ENCODE results near the gene TMEM164. TPM values are rescaled to one million over a fixed set of nuclear protein-coding genes. Genes with fewer than 3 reads are reported as not detected.

TMEM164 gene
- total RNA-seq, 1 donor from 2014 or later, result 17.2 TPM

DNA sequence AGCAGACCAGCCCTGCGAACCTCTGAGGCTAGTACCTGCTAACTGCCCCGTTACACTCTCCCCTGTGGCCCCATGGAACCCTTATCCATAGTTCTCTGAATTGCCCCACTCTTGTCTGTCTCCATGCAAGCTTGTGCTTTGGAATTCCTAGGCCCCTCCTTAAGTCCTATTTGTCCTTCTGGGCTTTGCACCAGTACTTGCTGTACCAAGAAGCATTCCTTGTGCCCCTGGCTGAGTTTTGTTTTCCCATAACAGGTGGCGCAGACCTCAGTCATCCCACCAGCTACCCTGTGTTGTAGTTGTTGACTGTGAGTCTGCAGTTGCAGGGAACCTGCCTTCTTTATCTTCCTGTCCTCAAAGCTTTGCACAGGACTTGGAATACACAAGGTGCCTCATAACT lies 167.1 kb downstream of the TMEM164 start:
- DNase-seq, result no peak

DNA sequence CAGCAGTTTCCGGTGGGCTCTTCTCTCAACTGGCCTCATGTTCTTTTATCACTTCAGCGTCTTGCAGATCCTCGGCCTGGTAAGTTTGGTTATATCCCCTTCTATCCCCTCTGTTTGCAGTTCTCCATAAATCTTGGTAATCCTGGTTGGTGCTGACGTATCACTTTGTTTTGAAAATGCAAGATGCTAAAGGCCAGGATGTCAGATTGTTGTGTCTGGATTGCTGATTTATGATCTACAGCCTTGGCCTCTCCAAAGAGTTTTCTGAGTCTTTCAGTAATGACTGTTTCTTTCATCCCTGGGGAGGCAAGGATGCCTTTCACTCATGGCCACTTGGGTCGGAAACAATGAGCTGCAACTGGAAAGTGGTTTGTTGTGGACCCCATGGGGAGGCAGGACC lies 168.5 kb downstream of the TMEM164 start:
- no peak for DNase-seq

DNA sequence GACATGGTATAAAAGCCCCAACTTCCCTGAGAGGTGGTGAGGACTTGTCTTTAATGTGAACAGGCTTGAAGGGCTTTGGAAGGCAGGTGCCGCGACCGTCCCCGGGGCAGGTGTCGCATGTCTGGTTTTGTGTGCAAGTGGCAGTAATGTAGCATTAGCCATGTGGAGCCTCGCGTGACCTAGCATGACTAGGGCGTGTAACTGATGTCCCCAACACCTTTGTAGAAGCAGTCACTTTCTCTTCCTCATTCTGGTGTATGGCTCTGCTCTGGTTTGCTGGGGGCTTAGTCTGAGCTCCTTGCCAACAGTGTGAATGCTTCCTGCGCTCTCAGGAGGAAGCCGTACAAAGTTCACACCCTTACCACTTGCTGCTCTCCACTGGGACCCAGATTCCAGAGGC lies 169.3 kb downstream of the TMEM164 start:
- DNase-seq, result no peak

DNA sequence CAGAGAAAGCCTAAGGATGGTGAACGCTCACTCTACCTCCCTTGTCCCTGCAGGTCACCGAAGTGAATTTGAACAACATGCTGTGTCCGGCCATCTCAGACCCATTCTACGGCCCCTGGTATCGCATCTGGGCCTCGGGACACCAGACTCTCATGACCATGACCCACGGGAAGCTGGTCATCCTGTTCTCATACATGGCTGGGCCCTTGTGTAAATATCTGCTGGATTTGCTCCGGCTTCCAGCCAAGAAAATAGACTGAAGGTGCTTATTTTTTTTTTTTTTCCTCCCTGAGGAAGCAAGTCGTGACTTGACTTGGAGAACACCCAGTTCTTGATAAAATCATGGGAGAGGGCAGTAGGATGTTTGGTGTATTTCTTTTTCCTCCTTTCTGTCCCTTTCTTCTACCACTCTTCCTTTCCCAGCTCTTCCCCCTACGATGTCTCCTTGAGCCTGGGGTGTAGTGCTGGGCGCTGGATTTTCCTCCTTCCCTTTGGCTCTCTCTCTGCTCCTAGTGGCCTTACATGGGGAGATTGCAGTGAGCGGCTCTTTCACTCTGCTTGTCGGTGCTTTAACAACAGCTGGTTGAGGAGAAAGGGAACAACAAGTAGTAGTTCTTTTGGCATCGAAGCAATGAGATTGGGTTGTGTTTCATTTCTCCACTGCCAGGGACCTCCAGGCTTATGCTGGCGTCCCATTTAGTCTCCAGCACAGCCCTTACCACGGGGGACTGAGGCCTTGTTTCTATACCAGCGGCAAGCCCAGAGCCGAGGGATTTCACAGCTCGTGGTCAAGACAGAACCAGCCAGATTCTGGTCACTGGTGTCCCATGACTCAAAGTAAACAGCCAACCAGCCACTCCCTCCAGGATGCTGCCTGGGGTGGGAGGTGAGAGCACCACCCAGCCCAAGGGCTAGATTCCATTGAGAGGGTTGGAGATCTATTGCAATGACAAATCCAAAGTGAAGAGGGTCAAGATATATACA lies 170.6 kb downstream of the TMEM164 start:
- no peak for DNase-seq

DNA sequence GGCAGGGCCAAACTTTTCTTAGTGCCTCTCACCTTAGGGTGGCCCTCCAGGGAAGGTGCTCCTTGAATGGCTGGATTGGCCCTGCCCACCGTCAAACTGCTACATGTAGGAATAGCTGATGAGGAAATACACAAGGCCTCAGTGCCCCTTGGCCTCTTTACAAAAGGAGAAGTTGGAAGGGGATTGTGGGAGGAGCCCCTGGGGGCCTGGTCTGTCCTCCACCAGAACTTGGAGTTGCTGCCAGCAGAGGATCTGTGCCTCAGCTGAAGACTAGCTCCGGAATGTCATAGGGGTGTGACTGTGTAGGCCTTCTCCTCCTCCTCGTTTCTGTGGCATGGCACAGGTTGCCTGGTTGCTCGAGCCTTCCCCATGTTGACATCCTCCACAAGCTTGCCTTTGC lies 172.2 kb downstream of the TMEM164 start:
- no peak for DNase-seq

DNA sequence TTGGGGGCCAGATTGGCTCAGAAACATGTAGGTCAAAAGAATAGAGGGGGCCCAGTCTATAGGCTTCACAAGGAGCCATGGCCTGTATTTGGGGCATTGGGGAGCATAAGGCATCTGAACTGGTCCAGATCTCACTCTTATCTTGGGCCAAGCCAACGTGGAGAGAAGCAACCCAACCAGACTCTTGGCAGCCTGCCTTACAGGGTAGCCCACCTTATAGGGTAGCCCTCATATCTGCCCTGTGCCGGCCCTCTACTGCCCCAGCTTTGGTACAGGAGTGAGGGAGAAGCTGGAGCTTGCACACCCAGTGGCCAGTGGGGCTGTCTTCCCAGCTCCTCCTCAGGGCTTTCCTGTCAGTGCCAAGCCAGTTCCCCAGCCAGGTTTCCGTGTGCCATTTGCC lies 172.8 kb downstream of the TMEM164 start:
- DNase-seq, result no peak

DNA sequence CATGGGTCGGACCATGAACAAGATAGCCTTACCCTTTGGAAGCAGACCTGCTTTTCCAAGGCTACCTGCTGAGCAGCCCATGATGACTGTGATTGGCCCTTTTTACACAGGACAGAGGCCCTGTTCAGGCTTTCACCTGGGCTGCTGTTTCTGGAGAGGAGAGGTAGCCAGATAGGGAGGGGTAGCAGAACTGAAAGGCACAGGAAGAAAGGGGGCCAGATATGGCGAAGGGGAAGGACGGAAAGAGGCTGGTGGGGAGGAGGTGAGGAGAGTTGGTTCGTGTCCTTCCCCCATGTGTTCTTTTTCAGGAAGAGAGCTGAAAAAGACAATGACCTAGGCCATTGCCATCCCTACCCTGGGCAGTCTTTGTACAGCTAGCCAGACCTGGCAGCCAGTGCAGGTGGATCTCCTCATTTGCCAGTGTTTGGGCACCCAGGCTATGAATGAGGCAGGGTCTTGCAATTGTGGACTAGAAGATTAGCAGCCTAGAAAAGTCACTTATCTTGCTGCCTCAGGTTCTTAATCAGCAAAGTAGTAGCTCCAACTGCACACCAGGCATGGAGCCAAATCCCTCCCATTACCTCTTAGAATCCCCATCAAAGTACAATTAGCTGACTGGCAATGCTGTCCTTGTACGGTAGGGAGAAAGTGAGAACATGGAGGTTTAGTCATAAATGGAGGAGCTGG lies 175.4 kb downstream of the TMEM164 start:
- peak; percentile 14 for DNase-seq

DNA sequence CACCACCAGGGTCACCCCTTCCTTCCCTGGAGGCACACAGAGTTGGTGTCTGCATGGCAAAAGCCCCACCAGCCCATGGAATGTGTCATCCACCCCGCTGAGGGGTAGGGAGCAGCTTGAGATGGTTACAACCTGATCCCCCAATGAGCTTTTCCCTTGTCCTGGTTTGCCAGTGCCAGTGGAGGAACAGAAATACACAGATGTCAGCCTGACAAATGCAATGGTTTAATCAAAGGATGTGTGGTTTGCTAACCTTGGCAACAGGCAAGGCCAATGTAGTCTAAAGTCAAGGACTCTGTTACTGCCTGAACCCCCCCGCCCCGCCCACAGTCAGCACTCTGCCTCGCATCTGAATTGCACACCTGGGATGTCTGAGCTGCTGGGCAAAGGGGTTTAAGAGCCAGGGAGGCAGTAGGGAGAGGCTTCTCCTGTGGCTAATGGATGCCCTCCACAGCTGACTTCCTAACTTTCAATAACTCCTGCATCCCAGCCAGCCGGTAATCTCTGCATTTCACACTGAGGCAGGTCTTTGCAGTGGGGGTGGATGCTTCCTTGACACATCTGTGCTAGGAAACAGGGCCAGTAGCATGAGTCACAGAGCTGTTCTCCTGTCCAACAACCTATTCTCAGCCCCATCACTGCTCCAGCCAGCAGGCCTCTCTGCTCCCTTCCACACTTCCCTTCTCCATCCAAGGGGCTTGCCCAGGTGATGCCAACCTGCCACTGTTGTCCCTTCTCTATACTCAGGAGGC lies 177.4 kb downstream of the TMEM164 start:
- DNase-seq, result peak; percentile 71

DNA sequence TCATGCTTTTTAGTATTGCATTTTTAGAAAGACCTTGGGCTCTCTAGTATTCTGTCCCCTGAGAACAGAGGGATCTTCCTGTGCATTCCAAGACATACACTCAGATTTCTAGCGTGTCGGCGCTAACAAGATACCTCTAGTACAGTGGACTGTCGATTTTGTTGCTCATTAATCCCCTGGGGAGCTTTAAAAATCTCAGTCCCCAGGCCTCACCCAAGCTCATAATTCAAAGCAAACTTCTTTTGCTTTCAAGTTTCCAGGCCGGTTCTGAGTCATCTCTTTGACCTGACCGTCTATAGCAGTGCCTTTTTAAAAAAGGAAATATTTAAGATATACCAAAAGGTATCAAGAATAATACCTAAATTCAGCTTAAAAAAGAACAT lies 178.0 kb downstream of the TMEM164 start:
- peak; percentile 28 for DNase-seq

DNA sequence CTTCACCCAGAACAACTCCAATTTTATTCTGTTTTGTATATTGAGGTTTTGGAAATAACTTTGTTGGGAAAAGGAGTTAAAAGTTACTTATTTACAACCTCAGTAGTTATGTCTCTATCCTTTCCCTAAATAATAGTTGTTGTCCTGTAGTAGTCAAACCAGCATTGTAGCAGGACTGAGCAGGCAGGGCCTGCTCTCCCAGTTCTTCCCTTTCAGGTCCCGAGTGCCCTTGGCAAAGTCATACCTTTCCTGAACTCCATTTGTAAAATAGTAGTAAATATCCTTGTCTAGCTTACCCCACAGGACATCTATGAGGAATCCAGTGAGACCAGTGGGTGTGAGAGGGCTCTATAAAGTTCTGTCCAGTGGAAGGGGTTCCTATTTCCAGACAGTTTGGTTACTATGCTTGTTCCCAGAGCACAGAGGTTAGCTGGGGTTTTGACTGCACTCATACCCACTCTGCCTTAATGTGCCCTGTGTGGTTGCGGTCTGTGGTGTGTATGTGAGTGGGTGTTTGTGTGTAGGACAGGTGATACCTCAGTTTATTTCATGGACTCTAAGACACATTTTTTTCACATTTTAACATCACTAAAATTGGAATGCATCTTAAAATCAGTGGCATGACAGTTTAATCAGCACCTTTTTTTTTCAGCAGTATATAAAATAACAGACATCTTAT lies 178.7 kb downstream of the TMEM164 start:
- no peak for DNase-seq

DNA sequence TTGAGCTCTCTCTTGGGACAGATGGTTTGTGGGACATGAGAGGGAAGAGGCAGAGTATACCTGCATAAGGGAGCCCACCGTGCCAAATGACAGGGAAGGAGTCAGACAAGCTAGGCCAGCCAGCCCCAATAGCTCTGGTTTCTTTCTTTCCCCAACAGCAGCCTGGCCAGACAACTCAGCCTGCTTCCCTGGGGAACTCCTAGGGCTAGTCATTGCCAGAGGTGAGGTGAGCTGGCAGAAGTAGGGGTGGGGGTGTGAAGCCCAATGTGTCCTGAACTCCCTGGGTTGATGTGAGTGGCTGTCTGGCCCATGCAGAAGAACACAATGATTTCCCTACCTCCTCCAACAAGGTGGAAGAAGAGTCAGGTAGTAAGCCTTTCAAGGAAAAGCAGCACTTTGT lies 179.4 kb downstream of the TMEM164 start:
- no peak for DNase-seq

DNA sequence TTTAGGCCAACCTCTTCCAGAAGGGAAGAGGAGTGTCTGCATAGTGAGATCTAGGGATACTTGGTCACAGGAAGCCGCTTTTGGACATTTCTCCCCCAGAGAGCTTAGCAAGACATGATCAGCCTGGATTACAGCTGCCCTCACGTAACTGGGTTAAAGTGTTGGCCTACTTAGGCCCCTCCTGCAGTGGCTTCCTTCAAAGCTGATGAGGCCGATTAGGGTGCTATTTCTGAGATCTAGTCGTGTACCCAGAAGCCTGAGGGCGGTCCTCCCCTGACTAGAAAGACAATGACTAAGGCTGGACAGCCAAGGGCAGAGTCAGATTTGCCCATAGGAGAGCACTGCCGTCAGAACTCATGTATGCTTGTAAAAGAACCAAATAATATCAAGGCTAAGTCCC lies 180.0 kb downstream of the TMEM164 start:
- DNase-seq, result no peak

DNA sequence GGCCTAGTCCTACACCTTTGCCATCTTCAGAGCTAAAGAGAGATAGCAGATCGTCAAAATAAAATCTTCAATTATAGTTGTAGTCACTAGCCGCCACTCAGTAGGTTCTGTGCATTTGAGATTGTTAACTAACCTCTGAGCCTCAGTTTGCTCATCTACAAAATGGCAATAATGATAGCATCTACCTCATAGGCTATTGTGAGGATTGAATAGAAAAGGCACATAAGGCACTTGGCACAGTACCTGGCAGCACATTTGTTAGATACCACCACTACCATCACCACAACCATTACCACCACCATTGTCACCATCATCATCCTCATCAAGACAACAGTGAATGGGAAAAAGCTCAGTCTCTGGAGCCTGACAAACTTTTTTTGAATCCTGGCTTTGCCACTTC lies 180.4 kb downstream of the TMEM164 start:
- DNase-seq, result no peak

DNA sequence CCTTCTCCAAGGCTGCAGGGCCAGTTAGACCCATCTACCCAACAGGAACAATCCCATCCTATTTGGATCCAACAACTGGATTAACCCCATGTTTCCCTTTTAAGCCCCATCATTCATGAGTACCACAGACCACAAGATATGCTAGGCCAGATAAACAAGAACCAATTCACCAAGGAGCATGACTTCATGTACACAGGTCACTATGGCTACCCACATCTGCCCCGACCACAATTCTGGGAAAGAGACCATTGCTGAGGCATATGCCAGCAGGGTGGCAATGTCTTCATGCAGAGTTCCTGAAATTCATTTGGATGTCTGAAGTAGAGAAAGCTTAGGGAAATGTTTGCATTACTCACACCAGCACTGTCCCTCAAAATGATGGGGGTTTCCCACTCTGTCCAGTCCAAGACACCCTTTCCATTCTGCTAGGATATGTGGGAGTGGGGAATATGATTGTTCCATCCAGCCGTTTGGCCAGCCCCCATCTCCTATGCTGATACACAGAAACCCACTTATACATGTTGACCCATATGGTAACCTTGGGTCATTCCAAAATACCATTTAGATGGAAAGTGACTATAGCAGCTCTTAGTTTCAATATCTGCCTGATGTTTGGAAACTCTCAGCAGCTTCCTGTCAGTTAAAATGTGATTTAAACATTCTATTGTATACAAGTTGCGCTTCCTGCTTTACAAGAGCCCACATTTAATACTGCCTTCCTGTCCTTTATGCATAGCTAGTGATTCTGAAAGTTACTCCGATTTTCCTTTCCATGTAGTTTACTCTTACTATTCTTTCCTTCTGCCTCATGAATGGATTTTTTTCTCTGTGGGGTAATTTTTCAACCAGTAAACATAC lies 186.0 kb downstream of the TMEM164 start:
- DNase-seq, result peak; percentile 51

DNA sequence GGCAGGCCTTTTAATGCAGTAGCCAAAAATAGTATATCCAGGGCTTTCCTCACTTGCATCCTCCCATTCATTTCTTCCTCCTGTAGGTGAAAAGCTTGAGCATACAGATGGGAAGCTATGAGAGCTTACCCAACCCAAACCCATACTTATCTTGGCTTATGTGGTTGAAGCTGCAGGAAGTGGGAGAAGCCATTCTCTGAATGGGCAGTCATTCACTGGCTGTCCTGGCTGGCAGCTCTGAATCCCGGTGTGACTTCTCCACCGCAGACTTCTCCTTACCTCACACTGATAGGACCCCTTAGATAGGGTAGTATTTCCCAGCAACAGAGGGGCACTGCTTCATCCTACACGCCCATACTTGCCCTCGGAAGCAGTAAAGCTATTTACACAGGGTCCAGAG lies 189.6 kb downstream of the TMEM164 start:
- no peak for DNase-seq

DNA sequence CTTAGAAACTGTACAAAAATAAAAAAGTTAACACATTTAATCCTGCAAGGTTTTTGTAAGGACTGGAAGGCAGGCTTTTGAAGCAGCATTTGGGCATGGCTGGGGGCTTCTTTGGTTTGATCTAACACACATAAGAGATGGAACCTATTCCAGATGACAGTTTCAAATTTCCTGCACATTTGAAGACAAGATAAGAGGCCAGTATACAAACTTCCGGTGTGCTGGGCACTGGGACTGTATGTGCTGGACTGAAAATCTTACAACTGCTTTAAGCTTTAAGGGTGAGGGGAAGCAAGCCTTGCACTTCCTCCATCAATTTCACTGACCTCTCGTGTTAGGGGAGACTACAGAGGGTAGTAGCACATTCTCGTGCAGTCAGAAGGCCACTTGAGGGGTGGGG lies 192.1 kb downstream of the TMEM164 start:
- DNase-seq, result no peak

DNA sequence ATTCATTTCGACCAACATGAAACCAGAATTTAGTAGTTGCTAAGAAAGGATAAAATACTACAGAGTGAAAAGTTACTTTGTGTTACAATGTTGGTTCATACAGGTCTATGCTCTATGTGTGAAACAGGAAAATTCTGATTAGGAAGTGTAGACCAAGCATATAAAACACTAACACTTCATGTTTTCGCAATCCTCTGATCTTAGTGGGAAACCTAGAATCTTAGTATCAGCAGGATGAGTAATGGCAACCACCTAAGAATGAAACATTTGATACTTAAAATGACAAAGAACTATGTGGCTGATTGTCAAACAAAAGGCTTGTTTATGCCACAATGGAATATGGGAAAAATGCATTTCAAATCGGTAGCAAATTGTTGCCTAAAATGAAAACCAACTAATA lies 198.9 kb downstream of the TMEM164 start:
- no peak for DNase-seq

DNA sequence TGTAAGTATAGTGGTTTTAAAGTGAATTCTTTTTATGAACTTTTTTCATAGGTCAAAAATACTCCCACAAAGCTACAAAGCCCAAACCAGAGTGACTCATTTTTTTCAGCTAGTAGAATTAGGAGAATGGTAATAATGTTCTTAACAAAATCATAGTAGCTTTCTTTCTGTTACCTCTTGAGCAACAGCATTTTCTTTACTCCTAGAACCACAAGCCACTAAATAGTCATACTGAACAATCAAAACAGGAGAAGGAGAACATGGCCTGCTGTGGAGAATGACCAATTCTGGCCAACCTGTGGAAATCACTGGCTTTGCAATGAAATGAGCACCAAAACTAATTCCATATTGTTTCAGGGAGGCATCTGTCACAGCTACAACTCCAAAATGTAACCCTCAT lies 202.1 kb downstream of the TMEM164 start:
- no peak for DNase-seq

DNA sequence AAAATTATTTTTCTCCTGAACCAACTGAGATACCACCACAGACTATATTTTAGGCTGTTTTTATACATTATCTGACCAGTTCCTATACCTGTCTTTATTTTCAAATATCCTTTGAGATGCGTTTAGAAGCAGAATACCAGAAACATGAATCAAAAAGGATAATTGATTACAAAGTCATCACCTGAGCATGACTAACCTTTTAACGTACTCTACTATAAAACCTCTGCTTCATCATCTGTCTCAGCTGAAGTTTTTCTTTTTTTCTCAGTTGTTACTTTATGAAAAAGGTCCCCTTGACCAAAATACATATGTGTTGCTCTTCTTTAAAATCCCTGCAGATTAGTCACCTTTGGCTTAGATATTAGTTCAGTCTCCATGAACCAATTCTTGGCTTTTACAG lies 205.2 kb downstream of the TMEM164 start:
- no peak for DNase-seq

DNA sequence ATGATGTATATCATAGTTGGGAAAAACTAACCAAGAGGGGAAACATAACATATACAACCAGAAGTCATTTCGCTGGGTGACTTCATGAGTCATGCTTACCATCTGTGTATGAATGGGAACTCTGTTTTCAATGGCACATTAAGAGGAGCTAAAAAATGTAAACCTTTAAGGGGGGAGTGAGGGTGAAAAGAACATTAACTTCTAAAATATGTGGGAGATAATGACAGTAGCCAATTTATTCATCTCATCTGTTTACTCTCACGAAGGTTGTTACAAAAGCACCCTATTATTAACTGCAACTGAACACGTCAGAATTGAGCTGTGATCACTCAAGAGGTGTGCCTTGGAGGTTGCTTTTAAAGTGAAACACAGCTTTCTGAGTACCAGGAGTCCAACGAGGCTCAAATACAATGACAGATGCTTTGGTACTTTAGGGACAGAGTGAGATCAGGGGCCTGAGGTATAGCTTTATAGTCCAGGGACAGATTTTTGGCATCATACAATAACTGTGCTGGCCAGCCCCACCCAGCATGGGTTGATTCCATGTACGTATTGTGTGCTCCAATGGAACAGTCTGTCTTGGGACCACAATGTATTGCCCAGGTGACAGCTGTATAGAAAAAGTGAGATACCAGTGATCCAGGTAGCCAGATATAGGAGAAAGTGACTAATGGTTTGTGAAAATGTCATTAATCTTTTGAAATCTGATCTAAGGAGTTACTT lies 207.7 kb downstream of the TMEM164 start:
- DNase-seq, result peak; percentile 66

DNA sequence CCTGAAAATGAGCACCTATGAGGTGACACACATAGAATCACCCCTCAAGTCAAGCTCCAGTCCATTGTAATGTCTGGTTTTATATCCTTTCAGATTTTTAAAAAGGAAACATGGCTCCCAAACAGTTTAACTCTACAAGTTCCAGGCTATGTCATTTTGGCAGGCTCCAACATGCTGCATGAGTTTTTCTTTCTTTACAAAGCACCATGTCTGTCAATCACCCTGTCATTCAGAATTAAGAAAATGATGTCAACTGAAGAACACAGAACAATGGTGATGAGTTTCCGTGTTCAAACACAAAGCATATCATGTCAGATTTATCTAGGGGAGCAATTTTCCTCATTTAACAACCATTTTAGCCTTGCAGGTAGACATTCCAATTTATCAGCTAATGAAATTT lies 208.4 kb downstream of the TMEM164 start:
- no peak for DNase-seq

All from dermis blood vessel endothelial cell (primary cell).